GM19455 (cell line): ENCODE data around the gene RHBDD1.

Experiments used
- ATAC-seq: cut with Tn5 transposase; IDR thresholded peaks from one replicate; pipeline ENCODE4 v1.9.1; 2021; ENCODE audit not compliant: unreplicated experiment

RHBDD1 gene

GRCh38 chr2:227022608-227023007 lies 186.8 kb downstream of the RHBDD1 start:
- no peak for ATAC-seq

GRCh38 chr2:227025510-227025909 lies 189.7 kb downstream of the RHBDD1 start:
- ATAC-seq: no peak

DNA sequence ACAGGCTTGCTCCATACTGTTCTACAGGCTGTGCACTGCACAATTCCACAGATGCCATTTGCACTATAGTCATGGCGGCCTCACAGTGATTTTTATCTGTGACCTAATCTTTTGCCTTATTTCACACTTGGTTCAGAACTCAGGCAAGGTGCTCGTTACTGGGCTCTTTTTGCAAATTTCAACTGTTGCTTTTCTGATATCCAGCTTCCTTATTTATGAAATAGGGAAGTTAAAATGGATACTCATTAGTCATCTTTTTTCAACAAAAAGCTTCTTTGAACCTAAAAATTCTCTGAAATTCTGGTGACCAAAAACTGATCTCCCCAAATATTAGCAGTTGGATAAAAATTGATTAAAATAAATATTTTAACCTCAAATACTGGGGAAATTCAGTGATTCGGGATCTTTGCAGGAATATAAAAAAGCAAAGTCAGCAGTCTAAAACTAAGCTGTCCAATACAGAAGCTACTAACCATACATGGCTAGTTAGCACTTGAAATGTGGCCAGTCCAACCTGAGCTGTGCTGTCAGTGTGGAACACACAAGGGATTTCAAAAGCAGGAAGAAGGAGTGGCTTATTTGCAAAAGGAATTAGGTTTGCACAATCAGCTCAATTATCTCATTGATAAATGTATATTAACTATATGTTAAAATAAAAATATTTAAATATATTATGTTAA lies 193.7 kb downstream of the RHBDD1 start:
- ATAC-seq: no peak

DNA sequence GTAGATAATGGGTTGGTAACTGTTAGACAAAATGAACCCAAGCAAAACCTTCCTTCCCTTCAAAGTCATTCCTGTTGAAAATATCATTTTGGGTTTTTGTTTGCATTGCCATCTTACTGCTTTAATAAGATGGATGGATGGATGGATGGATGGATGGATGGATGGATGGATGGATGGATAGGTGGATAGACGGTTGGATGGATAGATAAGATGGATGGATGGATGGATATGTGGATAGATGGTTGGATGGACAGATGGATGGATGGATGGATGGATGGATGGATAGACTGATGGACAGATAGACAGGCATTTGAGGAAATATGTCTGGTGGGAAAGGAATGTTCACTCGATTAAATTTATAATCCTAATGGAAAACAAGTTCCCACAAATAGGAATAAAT lies 194.9 kb downstream of the RHBDD1 start:
- no peak for ATAC-seq

GRCh38 chr2:227031379-227031778 lies 195.5 kb downstream of the RHBDD1 start:
- no peak for ATAC-seq

DNA sequence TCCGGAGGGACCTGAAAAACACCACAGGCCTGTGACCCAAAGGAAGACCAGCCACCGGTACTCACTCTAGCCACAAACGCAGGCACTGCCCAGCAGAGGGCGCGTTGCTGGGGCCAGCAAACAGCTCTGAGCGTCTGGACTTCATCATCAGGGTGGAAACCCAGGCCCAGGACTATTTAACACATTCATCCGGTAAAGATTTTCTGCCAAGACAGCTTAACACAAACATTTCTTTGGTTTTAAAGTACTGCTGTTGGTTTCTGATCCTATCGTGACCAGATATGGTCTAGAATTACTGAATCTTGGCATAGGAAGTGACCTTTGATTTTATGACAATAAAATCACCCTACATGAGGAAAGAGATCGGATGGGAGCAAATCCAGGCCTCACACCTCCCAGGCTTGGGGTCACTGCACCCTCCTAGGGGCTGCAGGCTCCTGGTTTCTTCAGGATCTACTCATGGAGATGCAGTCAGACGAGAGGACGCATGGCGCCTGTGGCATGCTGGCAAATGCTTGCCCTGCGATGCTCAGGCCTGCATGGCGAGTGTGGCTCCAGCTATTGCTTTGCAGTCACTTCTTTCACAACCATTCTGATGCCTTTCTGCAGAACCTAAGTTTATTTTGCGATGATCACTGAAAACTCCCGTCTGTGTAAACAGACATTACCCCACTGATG lies 197.8 kb downstream of the RHBDD1 start:
- ATAC-seq: no peak

- no peak for ATAC-seq
These were observed 200.0 kb downstream of the RHBDD1 start for GRCh38 chr2:227035711-227036367.

DNA sequence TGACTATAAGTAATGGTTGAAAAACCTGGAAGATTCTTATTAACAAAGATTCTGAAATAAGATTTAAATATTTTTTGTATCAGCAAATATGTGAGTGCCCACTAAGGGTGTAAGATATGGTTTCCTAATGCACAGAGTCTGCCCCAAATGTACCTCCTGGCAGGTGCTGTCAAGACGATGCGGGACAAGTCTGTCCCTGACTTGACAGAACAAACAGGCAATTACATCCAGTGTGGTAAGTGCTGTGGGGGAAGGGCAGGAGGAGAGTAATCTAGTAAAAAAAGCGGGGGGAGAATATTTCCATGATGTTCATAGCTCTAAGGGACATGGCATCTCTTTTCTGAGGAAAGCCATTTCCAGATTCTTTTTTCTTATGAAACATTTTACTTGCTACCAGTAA lies 200.7 kb downstream of the RHBDD1 start:
- ATAC-seq: no peak

DNA sequence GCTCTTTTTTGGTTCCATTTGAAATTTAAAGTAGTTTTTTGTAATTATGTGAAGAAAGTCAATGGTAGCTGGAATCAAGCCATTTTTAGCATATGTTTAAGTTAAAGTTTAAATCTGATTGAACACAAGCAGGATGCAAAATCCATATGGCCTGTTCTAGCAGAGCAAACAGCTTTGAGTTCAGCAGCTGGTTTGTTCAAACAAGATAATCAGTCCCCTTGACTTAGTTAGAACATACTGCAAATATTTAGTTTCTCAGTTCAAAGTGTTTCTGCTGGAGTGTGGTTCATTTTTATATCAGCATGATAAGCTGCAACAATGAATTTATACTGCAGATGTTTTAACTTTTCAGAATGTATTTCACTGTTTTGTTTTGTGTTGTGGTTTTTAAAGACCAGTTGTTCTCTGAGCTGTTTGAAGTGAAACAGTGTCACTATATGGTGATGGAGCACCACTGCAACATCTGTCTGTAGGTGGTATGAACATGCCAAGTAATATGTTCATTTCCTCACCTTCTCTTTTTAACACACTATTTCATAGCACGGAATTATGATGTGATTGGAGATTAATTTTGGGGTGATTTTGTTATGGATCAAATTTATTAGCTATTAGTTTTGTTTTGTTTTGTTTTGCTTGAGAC lies 202.8 kb downstream of the RHBDD1 start:
- ATAC-seq: no peak

- no peak for ATAC-seq
These were observed 208.1 kb downstream of the RHBDD1 start for GRCh38 chr2:227043981-227044380.
